Endothelial cell of umbilical vein (primary cell): ENCODE measurements around the gene RPS24. TPM values are rescaled to one million over a fixed set of nuclear protein-coding genes. Genes with fewer than 3 reads are reported as not detected.

Experiments used
- BruUV-seq: library from RNA; stranded (reverse); fragments of 400-500 nt; replicated peaks from 2 replicates; lab custom pipeline; 2021; lab: Mats Ljungman, UMichigan
- CTCF ChIA-PET: fragments of 300-600, 350-600 bp; sonication (Branson Sonifier 250); formaldehyde crosslinking; loops from one replicate; lab custom pipeline; 2021; ENCODE audit warnings: antibody characterized with exemption, inconsistent platforms; lab: Charles Lee
- POLR2A ChIA-PET: fragments of 300-600, 350-600 bp; sonication (Branson Sonifier 250); formaldehyde crosslinking; loops from one replicate; lab custom pipeline; 2021; ENCODE audit warnings: antibody characterized with exemption, inconsistent platforms; lab: Charles Lee
- DNase-seq: peaks from one replicate; pipeline ENCODE4 v3.0.0-alpha.2; 2011; ENCODE audit warnings: low read depth, low spot score
- FAIRE-seq: peaks from 2 replicates; lab custom pipeline; 2011; peaks lifted over from hg19 to GRCh38; lab: Jason Lieb, UNC
- H2AFZ ChIP-seq: 2 replicates; pipeline ENCODE4 v1.6.0; 2012; ENCODE audit warnings: low read depth, low read length, control low read depth, inconsistent platforms
- H3K27ac ChIP-seq: 2 replicates; pipeline ENCODE4 v1.5.1; 2011; ENCODE audit warnings: low read depth, mild to moderate bottlenecking, control low read depth, low read length, moderate library complexity; ENCODE audit not compliant: insufficient read depth
- H3K27me3 ChIP-seq, 2 experiments: 2 replicates each; pipeline versions ENCODE4 v1.6.0 to v1.6.1; 2011; ENCODE audit warnings: low read length in 2 of 2, mixed read lengths in 1 of 2; ENCODE audit not compliant: control insufficient read depth in 2 of 2, insufficient read depth in 2 of 2
- H3K36me3 ChIP-seq, 2 experiments: 2 replicates in 1 of 2; 3 replicates in 1 of 2; pipeline ENCODE4 v1.5.1; 2011; ENCODE audit warnings: low read length in 2 of 2, mild to moderate bottlenecking in 1 of 2, moderate library complexity in 1 of 2; ENCODE audit not compliant: control insufficient read depth in 2 of 2, insufficient read depth in 2 of 2; ENCODE audit errors: extremely low read depth in 1 of 2
- H3K4me1 ChIP-seq: 3 replicates; pipeline ENCODE4 v1.5.1; 2011; ENCODE audit warnings: mild to moderate bottlenecking, low read length; ENCODE audit not compliant: control insufficient read depth, insufficient read depth; ENCODE audit errors: extremely low read depth
- H3K4me2 ChIP-seq: 2 replicates; pipeline ENCODE4 v1.6.1; 2011; ENCODE audit warnings: low read length, control low read depth, mixed read lengths; ENCODE audit not compliant: insufficient read depth
- H3K4me3 ChIP-seq, 3 experiments: fragments of 200-600 bp in 1 of 3; sonication (generic), shearing (Covaris generic) in 1 of 3; replicated peaks in 1 of 3; 2 replicates each; pipeline ENCODE4 v1.5.1; 2011 to 2016; ENCODE audit warnings: control low read depth in 3 of 3, low read length in 3 of 3, mild to moderate bottlenecking in 2 of 3, inconsistent platforms in 1 of 3, low read depth in 1 of 3, moderate library complexity in 1 of 3; ENCODE audit not compliant: insufficient read depth in 1 of 3
- H3K79me2 ChIP-seq: 2 replicates; pipeline ENCODE4 v1.6.0; 2012; ENCODE audit warnings: low read length, inconsistent platforms; ENCODE audit not compliant: control insufficient read depth, insufficient read depth
- H3K9ac ChIP-seq: replicated peaks from 2 replicates; pipeline ENCODE3; 2011; ENCODE audit warnings: low read length, control low read depth; ENCODE audit not compliant: insufficient read depth; ENCODE audit errors: extremely low read depth
- H3K9me1 ChIP-seq: replicated peaks from 3 replicates; pipeline ENCODE4 v1.6.0; 2011; ENCODE audit warnings: mild to moderate bottlenecking, low read length; ENCODE audit not compliant: control insufficient read depth, insufficient read depth; ENCODE audit errors: extremely low read depth
- H3K9me3 ChIP-seq: replicated peaks from 2 replicates; pipeline ENCODE4 v1.5.1; 2012; ENCODE audit warnings: low read length, inconsistent platforms; ENCODE audit not compliant: control insufficient read depth, insufficient read depth
- H4K20me1 ChIP-seq: replicated peaks from 2 replicates; pipeline ENCODE3; 2011; ENCODE audit warnings: mild to moderate bottlenecking, low read length; ENCODE audit not compliant: control insufficient read depth, insufficient read depth; ENCODE audit errors: extremely low read depth
- CTCF ChIP-seq, 2 donors: IDR thresholded peaks; 1 replicate in 1 of 2; 2 replicates in 1 of 2; pipeline ENCODE4 v1.5.1; 2011; ENCODE audit warnings: low read length in 2 of 2, mild to moderate bottlenecking in 2 of 2, moderate library complexity in 2 of 2, control low read depth in 1 of 2, inconsistent platforms in 1 of 2, low read depth in 1 of 2; ENCODE audit not compliant: insufficient read depth in 1 of 2; ENCODE audit errors: extremely low read depth in 1 of 2
- EZH2 ChIP-seq: IDR thresholded peaks from 2 replicates; pipeline ENCODE4 v1.6.1; 2012; ENCODE audit warnings: borderline replicate concordance, low read depth, mild to moderate bottlenecking, moderate library complexity, low read length, inconsistent platforms; ENCODE audit not compliant: severe bottlenecking
- GATA2 ChIP-seq: IDR thresholded peaks from 2 replicates; pipeline ENCODE4 v1.7.0; 2011; ENCODE audit warnings: low read depth, mild to moderate bottlenecking, moderate library complexity, mixed read lengths, low read length; ENCODE audit not compliant: insufficient read length, insufficient read depth
- JUN ChIP-seq: IDR thresholded peaks from 2 replicates; pipeline ENCODE4 v1.6.1; 2011; ENCODE audit warnings: borderline replicate concordance, low read depth; ENCODE audit not compliant: insufficient read length, insufficient read depth
- MAX ChIP-seq: IDR thresholded peaks from 2 replicates; pipeline ENCODE4 v1.6.1; 2011; ENCODE audit not compliant: insufficient read depth, insufficient read length
- MYC ChIP-seq: IDR thresholded peaks from one replicate; pipeline ENCODE4 v1.6.1; 2011; ENCODE audit warnings: mild to moderate bottlenecking, low read depth, low read length
- POLR2AphosphoS5 ChIP-seq: IDR thresholded peaks from 2 replicates; pipeline ENCODE4 v1.6.1; 2012; ENCODE audit warnings: low read depth, mild to moderate bottlenecking, control low read depth, low read length, moderate library complexity; ENCODE audit not compliant: insufficient read depth
- dilution Hi-C: fragments of 300-500 bp; cut with MboI; formaldehyde crosslinking; loops from one replicate; pipeline ENCODE4 v1.15.0; 2019; ENCODE audit warnings: low sequenced_read_pairs; ENCODE audit not compliant: extremely low pct_ligation_motif_present
- intact Hi-C: fragments of 100-400 bp; cut with micrococcal nuclease; formaldehyde crosslinking; loops from one replicate; pipeline ENCODE4 v1.10.0; 2022
- polyA plus RNA-seq, 4 experiments: library from polyadenylated mRNA; depleted of rRNA in 3 of 4; stranded (reverse) in 3 of 4; unstranded in 1 of 4; fragments of >200 nt; gene quantifications; 2 replicates each; pipeline versions ENCODE4 v1.2.1 to v1.2.3, GENCODE V29; 2011 to 2012; ENCODE audit warnings: missing spikeins in 1 of 4
- total RNA-seq: library from RNA; stranded (reverse); gene quantifications from 2 replicates; pipeline ENCODE4 v1.2.3, GENCODE V29; 2021

Gene RPS24
- total and polyA plus RNA-seq, 2 donors (not counting 3 experiments of a cell fraction or from before 2014, with no cell fraction given) = 1,446 to 2,326 TPM

DNA sequence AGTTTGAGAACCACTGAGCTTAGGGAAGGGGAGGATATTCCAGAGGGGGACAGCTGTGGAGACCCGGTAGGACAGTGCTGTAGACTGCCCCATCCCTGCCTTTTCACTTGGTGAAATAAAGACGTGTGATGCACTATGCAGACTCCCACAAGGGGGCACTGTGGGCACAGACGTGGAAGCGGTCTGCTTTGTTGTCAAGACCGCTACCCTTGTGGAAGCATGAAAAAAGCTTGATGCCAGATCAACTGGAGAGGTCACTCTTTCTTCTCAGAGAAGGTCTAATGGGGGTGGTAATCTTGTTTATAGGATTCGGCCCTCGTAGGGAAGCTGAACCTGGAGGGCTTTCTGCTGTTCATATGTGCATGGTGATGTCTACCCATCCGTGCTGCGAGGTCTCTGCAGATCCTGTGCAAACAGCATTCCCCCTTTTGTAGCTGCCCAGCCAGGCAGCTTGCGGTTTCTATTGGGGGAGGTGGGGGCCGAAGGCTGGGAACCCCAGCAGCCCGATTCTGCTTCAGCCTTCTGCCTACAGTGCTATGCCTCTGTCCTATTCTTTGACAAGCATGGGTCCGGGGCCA lies 13.7 kb downstream of the RPS24 start:
- H2AFZ ChIP-seq = no peak overlapping the region
- no peaks in the 10 kb centered on the region for H3K9me3 ChIP-seq
- H3K79me2 ChIP-seq = no peaks in the 10 kb centered on the region
- peak; percentile 88 to 89 for TF ChIP-seq CTCF (IDR thresholded peaks at IDR 0.05; ENCODE audit: extremely low read depth in 1 of 2, insufficient read depth in 1 of 2, low read depth in 1 of 2, low read length in 2 of 2)
- TF ChIP-seq POLR2AphosphoS5 = no peak
- BruUV-seq = no TSS peak
- POLR2A ChIA-PET = no interaction called here
- H4K20me1 ChIP-seq = peaks cover 2% of the 10 kb centered on the region
- dilution Hi-C loops (no loop called here), intact Hi-C loops (loop anchor here (1.0 to 5.0 kb wide), 9 partner anchors 120 to 1155 kb away; partner anchors contain the start of gene ZMIZ1)
- H3K4me2 ChIP-seq = no peak overlapping the region
- H3K27ac ChIP-seq = no peak overlapping the region
- no peaks in the 10 kb centered on the region for H3K27me3 ChIP-seq
- H3K4me3 ChIP-seq = no peak overlapping the region
- peak; percentile 86 for DNase-seq
- H3K9me1 ChIP-seq = no peaks in the 10 kb centered on the region
- no peak overlapping the region for H3K9ac ChIP-seq
- no peaks in the 10 kb centered on the region for H3K36me3 ChIP-seq
- CTCF ChIA-PET = interaction anchor here (0.6 to 3.4 kb wide), 61 partner anchors 8 to 1236 kb away, joined by 3 to 68 read pairs (median 4); partner anchors contain the start of gene ZMIZ1
- peaks cover 6% of the 10 kb centered on the region for H3K4me1 ChIP-seq
- FAIRE-seq = peak; percentile 90

DNA sequence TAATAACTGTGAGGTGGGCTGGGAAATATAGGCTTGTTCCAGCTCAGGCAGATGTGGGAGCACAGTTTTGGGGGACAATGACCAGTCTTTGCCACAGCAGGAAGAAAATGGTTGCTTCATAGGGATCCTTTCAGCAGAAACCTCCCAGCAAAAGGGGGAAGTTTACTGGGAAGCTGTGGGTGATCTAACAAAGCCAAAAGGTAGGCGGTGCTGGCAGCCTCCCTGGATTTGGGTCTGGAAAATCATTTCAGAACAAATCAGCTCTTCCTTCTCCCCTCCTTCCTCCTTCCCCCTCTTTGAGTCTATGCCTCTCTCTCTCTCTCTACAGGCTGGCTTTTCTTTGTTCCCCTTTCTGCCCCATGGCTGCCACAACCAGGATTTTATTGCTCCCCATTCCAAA lies 16.2 kb downstream of the RPS24 start:
- no peaks in the 10 kb centered on the region for H3K27me3 ChIP-seq
- H3K4me3 ChIP-seq = no peak overlapping the region
- H3K4me1 ChIP-seq = peaks cover 7% of the 10 kb centered on the region
- DNase-seq (no peak), FAIRE-seq (no peak)
- dilution Hi-C loops = no loop called here
- H3K9me3 ChIP-seq = no peaks in the 10 kb centered on the region
- BruUV-seq = no TSS peak
- TF ChIP-seq MYC (no peak), JUN (no peak), POLR2AphosphoS5 (no peak), EZH2 (no peak), CTCF (IDR thresholded peaks at IDR 0.05; ENCODE audit: extremely low read depth in 1 of 2, insufficient read depth in 1 of 2, low read depth in 1 of 2, low read length in 2 of 2) (no peak), MAX (no peak), GATA2 (no peak)
- H3K79me2 ChIP-seq = no peaks in the 10 kb centered on the region
- CTCF ChIA-PET = interaction anchor here (1.5 to 2.3 kb wide), 2 partner anchors 608 to 615 kb away, joined by 4 to 13 read pairs; no protein-coding TSS in a partner anchor
- H3K4me2 ChIP-seq = no peak overlapping the region
- H3K9ac ChIP-seq = no peak overlapping the region
- H4K20me1 ChIP-seq = no peaks in the 10 kb centered on the region
- no peaks in the 10 kb centered on the region for H3K9me1 ChIP-seq
- intact Hi-C loops = loop anchor here (5.0 kb wide), 4 partner anchors 117 to 1017 kb away; partner anchors contain the start of gene ZMIZ1
- H3K36me3 ChIP-seq = no peaks in the 10 kb centered on the region
- POLR2A ChIA-PET = no interaction called here
- H2AFZ ChIP-seq = no peak overlapping the region
- H3K27ac ChIP-seq = no peak overlapping the region
